CD4-positive, alpha-beta T cell treated with Interleukin-4 for 1 hour (primary cell): ENCODE results near the gene HBG1.

Experiments used
- DNase-seq, 2 donors: peaks; one replicate each; pipeline ENCODE4 v3.0.0-alpha.2; 2020 to 2022

HBG1 gene

DNA sequence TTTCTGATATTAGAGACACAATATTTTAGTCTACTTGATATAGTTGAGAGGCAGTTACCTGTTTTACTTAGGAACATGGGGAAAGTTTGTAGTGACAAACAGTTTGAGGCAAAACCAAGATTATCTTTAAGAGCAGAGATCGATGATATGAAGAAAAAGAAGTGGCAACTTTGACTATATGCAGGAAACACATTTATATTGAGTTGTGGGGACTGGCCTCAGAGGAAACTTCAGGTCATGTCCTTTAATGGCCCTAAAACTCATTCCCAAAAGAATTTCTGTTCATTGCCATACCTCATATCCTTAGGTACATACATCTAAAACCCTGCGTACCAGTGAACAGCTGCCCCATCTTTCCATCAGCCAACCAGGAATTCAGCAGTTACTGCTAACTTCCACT, 4.5 kb downstream of the HBG1 start:
- no peak for DNase-seq

DNA sequence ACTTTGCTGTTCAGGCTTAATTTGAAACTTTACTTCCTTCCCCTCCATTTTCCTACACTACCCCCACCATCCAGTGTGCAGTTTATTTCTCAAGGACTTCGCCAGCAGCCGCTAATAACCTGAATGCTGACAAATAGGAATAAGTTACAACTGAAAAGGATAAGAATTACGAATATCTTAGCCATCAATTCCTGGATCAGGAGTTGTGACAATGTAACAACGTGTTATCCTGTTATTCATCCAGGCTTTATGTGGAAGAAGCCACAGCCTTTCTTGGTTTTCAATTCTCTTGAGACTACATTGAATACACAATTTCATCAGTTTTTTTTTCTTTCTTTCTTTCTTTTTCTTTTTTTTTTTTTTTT, 5.9 kb downstream of the HBG1 start:
- no peak for DNase-seq

DNA sequence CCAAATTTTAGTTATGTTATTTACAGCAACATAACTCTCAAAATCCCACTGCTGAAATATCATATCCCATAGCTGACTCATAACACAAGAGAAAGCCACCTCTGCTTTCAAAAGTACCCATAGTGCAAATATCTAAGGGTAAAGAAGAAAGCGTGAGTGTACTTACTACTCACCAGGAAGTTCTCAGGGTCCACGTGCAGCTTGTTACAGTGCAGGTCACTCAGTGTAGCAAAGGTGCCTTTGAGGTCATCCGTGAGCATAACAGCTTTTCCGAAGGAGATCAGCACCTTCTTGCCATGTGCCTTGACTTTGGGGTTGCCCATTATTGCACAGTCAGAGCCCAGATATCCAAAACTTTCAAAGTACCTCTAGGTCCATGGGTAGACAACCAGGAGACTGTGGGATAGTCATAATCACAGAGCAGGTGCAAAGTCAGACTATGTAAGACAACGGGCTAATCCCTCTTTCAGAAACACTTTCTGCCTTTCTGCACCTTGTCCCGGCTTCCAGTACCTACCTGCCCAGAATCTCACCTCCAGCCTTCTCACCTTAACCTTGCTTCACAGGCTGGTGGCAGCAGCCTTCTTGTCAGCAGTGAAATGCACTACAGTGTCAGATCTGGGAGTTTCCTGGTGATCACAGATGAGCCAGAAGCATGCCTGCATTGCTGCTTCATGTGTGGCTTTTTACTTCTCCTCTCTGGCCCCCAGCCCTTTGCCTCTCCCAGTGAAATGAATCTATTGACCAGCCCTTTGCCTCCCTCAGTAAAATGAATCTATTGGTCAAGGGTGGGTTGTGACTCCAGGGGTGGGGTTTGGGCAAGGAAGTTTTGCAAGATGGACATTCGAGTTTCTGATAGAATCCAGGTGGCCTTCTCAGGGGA, 6.5 kb downstream of the HBG1 start:
- DNase-seq, result no peak

DNA sequence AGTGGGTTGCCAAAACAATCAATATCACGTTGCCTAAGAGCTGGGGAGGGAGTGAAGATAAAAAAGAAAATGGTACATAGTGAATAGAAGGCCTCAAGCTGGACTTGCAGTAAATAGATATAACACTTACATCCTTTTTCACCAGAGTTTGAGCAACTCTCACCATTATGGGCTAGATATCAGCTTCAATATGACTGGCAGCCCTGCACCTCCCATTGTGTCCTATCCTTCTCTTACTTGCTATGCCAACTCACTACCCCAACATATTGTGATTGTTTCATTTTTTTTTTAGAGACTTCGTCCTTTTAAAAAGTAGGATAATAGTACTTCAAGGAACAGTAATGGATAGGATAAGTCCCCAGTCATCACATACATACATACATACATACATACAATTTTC, 7.4 kb downstream of the HBG1 start:
- DNase-seq, result no peak

DNA sequence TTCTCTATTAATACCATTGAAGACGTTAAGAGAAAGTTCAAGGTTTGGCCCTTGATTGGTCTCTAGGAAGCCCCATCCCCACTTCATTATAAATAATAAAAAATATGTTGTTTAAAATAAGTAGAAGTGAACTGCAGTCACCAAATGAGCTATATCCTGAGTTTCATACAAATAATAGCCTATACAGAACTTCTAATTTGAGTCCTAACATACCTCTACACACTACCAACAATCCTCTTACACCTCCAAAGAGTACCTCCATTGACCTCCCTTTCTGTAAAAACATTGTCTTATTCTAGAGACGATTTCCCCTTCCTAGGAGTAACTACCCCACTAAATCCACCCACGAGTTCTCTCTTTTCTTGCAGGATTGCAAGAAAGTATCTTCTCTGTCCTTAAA, 8.2 kb downstream of the HBG1 start:
- no peak for DNase-seq

DNA sequence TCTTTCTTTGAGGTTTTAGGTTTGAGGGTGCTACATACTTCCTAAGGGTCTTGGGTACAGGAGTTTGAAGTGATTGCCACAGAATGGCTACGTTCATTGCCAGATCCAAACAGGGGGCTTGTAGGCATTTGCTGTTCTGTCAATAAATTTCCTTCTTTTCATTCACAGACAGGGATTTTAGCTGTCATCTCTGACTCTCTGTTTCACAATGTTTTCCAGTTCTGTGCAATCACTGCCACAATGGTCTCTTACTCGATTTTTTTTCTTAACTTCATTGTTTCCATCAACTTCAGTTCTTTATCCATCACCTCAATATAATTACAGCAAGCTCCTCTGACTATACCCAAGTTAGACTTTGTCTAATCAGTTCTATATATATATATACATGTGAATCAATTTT, 9.2 kb downstream of the HBG1 start:
- DNase-seq, result no peak

DNA sequence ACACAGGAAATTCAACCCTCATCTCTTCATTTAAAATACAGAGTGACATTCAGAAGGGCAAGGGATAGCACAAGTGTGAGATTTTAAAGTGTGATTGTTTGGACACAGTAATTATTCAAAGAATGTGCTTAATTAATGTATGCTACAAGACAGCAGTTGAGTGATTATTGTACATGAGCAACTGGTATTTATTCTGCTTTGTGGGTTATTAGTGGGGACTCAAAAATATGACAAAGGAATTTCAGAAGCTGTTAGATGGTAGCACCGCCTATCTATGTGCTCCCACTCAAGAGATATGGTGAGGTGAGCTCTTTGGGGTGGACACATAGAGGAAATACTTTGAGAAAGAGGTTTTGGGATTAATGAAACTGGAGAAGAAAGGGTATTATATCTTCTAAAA, 9.6 kb downstream of the HBG1 start:
- DNase-seq, result no peak

DNA sequence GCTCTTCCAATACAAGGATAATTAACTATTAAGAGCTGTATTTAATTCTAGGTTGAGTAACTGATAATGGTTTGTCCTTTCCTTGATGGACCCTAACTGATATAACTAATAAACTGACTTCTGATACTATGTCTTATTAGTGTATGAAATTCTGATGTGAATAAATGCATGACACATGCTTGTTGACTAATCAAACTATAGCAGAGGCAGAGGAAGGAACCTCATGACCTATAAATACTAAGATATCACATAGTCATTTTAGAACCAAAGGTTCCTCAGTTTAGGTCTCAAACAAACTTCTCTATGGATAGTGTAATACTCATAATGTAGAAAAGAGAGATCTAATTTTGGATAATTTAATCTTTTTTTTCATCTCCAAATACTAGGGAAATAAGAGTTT, 10.6 kb downstream of the HBG1 start:
- DNase-seq, result no peak

DNA sequence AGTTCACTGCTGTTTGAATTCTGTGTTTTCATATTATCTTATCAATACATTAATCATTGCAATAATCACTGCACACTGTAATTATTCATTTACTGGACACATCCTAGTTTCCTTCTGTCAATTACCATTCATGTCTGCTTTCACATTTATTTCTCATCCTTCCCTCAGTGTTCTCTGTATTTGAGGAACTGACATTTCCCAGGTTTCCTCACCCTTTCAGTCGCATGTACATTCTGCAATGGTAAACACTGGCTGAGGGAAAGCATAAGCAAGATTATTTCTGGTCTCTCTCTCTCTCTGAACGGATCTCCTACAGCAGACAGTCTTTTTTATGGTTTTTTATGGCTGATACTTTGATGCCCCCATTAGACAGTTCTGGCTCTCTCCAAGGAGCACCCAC, 11.2 kb downstream of the HBG1 start:
- DNase-seq, result no peak

DNA sequence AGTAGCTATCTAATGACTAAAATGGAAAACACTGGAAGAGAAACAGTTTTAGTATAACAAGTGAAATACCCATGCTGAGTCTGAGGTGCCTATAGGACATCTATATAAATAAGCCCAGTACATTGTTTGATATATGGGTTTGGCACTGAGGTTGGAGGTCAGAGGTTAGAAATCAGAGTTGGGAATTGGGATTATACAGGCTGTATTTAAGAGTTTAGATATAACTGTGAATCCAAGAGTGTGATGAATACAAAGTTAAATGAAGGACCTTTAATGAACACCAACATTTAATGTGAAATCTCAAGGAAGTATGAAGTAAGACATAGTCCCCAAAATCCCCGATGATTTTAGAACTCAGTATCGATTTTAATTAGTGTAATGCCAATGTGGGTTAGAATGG, 12.2 kb downstream of the HBG1 start:
- no peak for DNase-seq

DNA sequence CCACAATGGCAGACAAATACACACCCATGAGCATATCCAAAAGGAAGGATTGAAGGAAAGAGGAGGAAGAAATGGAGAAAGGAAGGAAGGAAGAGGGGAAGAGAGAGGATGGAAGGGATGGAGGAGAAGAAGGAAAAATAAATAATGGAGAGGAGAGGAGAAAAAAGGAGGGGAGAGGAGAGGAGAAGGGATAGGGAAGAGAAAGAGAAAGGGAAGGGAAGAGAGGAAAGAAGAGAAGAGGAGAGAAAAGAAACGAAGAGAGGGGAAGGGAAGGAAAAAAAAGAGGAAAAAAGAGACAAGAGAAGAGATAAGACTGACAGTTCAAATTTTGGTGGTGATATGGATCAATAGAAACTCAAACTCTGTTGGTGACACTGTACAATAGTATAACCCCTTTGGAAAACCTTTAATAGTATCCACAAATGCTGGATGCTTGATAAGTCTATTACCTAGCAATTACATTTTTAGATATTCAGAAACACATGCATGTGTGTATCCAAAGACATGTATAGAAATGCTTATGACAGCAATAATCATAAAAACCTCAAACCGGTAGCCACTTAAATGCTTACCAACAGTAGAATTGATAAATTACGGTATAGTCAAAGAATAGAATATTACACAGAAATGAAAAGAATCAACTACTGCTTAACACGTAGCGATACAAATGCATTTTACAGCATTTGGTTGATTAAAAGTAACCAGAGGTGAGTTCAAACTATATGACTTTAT, 14.1 kb downstream of the HBG1 start:
- no peak for DNase-seq

DNA sequence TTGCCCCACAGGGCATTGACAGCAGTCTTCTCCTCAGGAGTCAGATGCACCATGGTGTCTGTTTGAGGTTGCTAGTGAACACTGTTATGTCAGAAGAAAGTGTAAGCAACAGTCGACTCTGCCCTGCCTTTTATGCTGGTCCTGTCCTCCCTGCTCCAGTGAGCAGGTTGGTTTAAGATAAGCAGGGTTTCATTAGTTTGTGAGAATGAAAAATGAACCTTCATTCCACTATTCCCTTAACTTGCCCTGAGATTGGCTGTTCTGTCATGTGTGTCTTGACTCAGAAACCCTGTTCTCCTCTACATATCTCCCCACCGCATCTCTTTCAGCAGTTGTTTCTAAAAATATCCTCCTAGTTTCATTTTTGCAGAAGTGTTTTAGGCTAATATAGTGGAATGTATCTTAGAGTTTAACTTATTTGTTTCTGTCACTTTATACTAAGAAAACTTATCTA, 15.2 kb downstream of the HBG1 start, which contains the start of gene HBD:
TSS of gene HBD (minus strand) at position 103 of the 454 bp plus-strand sequence. CDS start at position 53, 50 bp downstream.
- DNase-seq, result no peak

DNA sequence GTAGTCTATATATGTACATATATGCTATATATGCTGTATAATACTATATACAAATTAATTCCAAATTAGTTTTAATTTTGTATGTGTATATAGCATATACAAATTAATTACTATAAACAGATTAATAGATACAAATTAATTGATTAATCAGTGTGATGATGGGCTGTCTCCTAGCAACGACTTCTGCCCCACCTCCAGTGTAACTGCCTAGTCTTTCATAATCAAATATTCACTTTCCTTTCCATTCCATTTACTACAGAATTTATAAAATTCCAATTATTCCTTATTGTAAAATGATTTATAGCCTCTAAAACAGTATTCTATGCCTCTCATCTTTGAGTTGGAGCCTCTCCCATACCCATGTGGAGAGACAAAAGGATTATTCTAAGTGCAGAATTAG, 16.4 kb downstream of the HBG1 start:
- no peak for DNase-seq

DNA sequence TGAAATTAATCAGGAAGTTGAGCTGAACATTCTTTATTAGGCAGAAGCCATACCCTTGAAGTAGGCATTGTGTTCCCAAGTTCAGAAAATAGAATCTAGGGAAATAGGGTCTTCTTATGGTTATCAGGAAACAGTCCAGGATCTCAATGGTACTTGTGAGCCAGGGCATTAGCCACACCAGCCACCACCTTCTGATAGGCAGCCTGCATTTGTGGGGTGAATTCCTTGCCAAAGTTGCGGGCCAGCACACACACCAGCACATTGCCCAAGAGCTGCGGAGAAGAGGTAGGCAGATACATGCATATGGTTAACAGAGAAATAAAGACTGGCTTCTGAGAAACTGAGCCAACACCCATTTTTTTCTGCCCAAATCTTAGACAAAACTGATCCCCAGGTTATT, 16.8 kb downstream of the HBG1 start:
- DNase-seq, result no peak

DNA sequence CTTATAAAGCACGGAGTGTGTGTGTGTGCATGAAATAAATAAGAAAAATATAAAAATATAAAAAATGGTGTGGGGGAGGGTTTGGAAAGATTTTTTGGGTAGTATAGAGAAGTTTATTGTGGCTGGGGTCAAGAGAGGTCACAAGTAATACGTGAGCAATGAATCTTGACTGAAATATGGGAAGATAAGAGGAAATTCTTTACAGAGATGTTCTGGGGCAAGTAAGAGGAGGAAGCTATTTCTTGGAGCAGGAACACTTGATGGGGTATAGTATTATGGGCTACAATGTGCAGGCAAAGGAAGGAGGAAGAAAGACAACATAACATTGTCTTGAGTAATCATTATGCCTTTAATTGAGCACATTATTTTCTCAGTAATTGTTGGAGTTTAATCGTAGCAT, 17.5 kb downstream of the HBG1 start:
- DNase-seq, result no peak

DNA sequence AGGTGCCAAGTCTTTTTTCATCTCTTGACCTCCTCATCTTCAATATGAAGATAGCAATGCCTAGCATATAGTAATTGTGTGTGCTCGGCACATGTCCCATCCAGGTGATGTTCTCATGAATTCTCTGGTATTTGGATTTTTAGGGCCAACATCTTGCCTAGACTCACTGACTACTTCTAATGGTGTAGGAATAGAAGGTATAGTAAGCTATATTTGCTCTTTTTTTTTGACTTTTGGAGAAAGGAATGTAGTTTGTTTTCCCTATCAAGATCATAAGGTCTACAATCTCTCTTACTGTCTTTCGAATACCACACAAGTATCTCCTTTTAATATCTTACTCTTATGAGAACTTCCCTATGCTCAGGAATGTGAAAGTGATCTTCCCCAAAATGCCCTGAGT, 18.5 kb downstream of the HBG1 start:
- no peak for DNase-seq

DNA sequence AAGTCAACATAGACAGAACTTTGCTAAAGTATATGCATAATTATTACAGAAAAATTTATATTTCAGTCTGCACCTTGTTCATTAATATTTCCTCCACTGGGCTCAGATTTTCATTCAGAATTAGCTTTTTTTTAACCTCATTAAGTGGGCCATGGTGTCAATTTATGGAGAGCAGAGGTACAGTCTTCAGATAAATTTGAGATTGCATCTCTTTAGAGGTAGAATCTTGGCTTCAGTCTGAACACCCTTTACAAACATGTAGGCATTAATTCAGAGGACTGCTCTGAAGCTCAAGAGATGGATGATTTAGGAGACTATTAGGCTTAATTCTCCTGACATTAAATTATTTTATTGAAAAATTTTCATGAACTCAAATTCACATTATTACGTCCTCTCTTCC, 19.4 kb downstream of the HBG1 start:
- DNase-seq, result no peak

DNA sequence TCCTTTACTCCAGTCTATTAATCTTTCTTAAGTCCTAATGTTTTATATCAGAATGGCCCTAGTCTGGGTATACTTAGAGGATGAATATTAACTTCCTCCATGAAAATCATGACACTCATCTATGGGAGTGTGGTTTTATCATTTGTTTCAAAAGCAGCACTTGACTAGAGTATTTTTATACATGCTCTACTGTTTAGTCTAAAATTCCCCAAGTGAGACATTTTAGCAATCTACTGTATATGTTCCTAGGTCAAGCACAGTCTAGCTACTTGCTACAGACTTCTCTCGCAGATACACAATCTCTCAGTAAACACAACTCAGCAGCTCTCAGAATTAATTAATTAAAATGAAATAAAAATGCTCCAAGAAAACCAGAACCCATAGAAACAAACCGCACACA, 19.9 kb downstream of the HBG1 start:
- no peak for DNase-seq

DNA sequence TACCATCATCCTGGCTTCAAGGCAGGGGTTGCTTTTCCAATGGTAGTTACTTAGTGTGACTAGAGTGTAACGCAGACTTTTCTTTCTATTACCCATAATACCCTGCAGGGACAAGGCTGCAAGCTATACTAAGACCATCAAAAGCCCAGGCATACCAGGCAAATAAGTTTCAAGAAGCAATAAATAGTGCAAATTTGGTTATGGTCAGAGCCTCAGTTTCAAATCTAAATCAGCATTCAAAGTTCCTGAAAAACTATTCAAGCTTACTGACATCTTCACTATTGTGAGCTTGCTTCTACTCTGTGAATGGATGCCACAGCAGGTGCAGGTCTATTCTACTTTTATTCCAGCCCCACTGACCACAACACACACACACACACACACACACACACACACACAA, 20.3 kb downstream of the HBG1 start:
- no peak for DNase-seq

DNA sequence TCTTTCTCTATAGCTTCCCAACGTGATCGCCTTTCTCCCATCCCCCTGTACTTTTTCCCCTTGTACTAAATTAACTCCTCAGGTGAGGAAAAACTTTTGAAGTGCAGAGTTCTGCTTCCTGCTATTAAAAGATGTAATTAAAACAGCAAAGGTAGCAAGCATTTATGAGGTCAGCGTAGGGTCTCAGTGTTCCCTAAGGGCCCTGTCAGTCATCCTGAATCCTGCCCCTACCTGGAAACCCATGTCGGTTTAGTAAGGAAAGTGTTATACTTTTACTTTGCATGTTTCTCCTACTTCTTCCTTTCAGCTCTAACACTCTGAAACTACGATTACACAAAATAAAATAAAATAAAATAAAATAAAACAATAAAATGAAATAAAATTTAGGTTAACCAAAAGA, 21.5 kb downstream of the HBG1 start:
- no peak for DNase-seq

DNA sequence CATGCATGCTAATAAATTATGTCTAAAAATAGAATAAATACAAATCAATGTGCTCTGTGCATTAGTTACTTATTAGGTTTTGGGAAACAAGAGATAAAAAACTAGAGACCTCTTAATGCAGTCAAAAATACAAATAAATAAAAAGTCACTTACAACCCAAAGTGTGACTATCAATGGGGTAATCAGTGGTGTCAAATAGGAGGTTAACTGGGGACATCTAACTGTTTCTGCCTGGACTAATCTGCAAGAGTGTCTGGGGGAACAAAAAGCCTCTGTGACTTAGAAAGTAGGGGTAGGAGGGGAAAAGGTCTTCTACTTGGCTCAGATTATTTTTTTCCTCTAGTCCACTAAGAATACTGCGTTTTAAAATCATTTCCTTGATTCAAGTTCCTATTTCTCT, 22.0 kb downstream of the HBG1 start:
- no peak for DNase-seq

DNA sequence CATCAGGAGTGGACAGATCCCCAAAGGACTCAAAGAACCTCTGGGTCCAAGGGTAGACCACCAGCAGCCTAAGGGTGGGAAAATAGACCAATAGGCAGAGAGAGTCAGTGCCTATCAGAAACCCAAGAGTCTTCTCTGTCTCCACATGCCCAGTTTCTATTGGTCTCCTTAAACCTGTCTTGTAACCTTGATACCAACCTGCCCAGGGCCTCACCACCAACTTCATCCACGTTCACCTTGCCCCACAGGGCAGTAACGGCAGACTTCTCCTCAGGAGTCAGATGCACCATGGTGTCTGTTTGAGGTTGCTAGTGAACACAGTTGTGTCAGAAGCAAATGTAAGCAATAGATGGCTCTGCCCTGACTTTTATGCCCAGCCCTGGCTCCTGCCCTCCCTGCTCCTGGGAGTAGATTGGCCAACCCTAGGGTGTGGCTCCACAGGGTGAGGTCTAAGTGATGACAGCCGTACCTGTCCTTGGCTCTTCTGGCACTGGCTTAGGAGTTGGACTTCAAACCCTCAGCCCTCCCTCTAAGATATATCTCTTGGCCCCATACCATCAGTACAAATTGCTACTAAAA, 22.8 kb downstream of the HBG1 start, which contains the start of gene HBB:
TSS of gene HBB (minus strand) at position 340 of the 579 bp plus-strand sequence. CDS start at position 290, 50 bp downstream.
- DNase-seq, result no peak

DNA sequence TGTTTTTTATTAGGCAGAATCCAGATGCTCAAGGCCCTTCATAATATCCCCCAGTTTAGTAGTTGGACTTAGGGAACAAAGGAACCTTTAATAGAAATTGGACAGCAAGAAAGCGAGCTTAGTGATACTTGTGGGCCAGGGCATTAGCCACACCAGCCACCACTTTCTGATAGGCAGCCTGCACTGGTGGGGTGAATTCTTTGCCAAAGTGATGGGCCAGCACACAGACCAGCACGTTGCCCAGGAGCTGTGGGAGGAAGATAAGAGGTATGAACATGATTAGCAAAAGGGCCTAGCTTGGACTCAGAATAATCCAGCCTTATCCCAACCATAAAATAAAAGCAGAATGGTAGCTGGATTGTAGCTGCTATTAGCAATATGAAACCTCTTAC, 24.2 kb downstream of the HBG1 start:
- DNase-seq, result no peak
